ENCODE data around the gene LHX3. TPM values are rescaled to one million over a fixed set of nuclear protein-coding genes. Genes with fewer than 3 reads are reported as not detected.

The LHX3 gene
- total RNA-seq, 1 donor: not detected

- H3K4me3 ChIP-seq (ENCODE audit: low read depth, low read length): no peak overlapping the region
- DNase-seq (ENCODE audit: low read depth): no peak
- TF ChIP-seq CTCF (IDR thresholded peaks at IDR 0.05; ENCODE audit: insufficient read depth, low read length): no peak
Observed at GRCh38 chr9:136181784-136182419, 23.0 kb downstream of the LHX3 start.

DNA sequence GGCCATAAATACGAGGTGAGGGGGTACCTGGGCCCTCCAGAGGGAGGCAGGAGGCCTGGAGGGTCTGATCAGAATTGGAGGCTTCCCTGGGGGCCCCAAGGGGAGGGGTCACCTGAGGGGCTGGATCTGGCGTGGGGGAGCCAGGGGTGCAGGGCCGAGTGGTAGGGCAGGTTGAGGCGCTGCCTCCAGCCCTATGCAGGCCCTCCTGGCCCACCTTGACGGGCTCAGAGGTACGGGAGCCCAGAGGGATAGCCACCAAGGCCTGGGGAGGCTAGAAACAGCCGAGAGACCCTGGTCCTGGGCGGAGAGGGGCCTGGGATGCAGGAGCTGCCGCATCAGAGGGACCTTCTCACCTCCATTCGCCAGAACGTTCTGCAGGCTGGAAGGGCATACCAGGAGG lies 24.3 kb downstream of the LHX3 start:
- DNase-seq (ENCODE audit: low read depth): no peak
- no peak for TF ChIP-seq CTCF (IDR thresholded peaks at IDR 0.05; ENCODE audit: insufficient read depth, low read length)
- no peak overlapping the region for H3K4me3 ChIP-seq (ENCODE audit: low read depth, low read length)

DNA sequence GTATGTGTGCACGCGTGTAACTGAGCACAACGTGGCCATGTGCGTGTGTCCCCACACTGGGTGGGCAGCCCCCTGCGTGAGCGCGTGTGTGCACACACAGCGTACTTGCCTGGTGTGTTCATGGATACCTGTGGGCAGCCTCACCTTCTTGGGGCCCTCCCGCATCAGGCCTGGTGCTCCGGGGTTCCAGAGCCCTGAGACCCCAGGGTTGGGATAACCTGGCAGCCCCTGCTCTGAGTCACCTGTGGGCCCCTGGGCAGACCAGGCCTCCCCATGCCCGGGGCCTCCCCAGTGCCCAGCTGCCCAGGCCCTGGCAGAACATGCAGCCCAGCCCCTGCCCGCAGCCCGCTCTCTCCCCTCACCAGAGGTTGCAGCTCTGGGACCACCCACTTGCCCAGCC lies 25.2 kb downstream of the LHX3 start:
- H3K4me3 ChIP-seq (ENCODE audit: low read depth, low read length): no peak overlapping the region
- DNase-seq (ENCODE audit: low read depth): no peak
- TF ChIP-seq CTCF (IDR thresholded peaks at IDR 0.05; ENCODE audit: insufficient read depth, low read length): no peak

DNA sequence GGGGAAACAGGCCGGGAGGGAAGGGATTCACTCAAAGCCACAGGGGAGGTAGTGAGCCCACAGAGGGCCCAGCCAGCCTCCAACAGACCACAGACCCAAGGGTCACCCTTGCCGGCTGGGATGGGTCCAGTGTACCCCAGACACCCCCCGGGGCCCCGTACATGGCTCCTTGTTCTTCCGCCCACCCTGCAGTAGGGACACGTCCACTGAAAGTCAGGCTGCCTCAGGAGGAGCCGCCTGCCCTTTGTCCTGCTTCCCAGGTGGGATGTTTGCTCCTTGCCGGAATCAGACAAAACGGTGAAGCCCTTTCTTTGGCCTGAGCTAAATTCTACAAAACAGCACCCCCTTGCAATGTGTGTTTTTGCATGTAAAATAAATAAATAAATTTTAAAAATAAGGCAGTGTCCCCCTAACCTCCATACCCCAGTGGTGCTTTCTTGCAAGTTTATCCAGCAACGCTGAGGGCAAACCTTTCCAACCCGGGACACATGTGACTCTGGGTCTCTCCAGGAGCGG lies 25.8 kb downstream of the LHX3 start:
- TF ChIP-seq CTCF (IDR thresholded peaks at IDR 0.05; ENCODE audit: insufficient read depth, low read length): no peak
- no peak overlapping the region for H3K4me3 ChIP-seq (ENCODE audit: low read depth, low read length)
- no peak for DNase-seq (ENCODE audit: low read depth)

DNA sequence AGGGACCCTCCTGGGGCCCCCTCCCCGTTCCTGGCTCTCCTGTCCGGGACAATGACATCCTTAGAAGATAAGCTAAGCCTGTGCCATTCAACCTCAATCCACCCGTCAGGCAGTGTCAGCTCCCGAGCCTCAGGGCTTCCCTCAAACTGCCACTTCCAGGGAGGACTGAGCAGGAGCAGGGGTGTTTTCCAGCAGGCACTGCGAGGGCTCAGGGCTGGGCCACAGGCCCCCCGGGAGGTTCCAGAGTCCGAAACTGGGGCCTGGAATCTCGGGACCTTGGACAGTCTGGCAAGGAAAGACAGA lies 26.2 kb downstream of the LHX3 start:
- no peak for TF ChIP-seq CTCF (IDR thresholded peaks at IDR 0.05; ENCODE audit: insufficient read depth, low read length)
- DNase-seq (ENCODE audit: low read depth): no peak
- no peak overlapping the region for H3K4me3 ChIP-seq (ENCODE audit: low read depth, low read length)

DNA sequence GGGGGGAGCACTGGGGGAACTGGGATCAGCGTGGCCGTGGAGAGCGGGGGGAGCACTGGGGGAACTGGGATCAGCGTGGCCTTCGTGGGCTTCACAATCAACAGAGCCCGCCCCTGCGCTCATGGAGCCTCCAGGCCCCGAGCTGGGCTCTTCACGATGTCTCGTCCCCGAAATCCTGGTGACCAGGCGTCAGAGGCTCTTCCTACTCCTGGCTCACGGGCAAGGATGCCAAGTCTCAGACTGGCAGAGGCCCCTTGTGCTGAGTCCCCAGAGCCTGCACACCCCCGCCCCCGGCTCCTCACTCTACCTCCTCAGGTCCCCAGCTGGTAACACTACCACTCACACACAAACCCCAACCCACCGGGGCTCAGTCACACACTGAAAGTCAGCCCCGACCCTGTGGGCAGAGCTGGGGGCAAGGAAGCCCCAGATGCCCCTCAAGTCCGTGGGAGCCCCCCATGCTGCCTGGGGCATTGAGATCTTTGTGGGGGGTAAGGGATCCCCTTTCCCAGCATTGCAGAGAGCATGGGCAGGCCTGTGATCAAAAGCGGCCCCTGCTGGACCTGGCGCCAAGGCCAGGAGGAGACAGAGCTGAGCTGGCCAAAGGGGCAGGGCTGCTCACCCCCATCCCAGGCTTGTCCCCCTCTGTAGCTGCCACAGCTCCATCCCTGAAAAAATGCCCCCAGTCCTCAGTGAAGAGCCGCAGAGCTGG lies 26.7 kb downstream of the LHX3 start:
- no peak for TF ChIP-seq CTCF (IDR thresholded peaks at IDR 0.05; ENCODE audit: insufficient read depth, low read length)
- H3K4me3 ChIP-seq (ENCODE audit: low read depth, low read length): no peak overlapping the region
- no peak for DNase-seq (ENCODE audit: low read depth)
